Measurements from ENCODE around the gene SYNE3. TPM values are rescaled to one million over a fixed set of nuclear protein-coding genes. Genes with fewer than 3 reads are reported as not detected.

SYNE3 gene
- total and polyA plus RNA-seq, 2 donors (not counting 1 experiment from before 2014, with no cell fraction given) = 17.8 to 76.1 TPM

- H3K4me2 ChIP-seq (replicated peaks; ENCODE audit: low read depth, low read length, poor library complexity, severe bottlenecking) = peak overlapping the region; percentile 66
- Mint-ChIP-seq H3K4me1 (peaks cover 83% of the 10 kb centered on the region), H3K27me3 (no peaks in the 10 kb centered on the region), H3K4me3 (peak overlapping the region; percentile 40), H3K27ac (peak overlapping the region; percentile 69), H3K9me3 (ENCODE audit: insufficient read depth) (no peaks in the 10 kb centered on the region)
- DNase-seq (peak; percentile 78), ATAC-seq (ENCODE audit: low read depth) (peak; percentile 88)
- ChIA-PET CTCF (interaction anchor here (0.9 to 2.0 kb wide), 9 partner anchors 10 to 45 kb away, joined by 3 to 15 read pairs (median 5); no protein-coding TSS in a partner anchor), POLR2A (interaction anchor here (0.7 to 1.6 kb wide), 3 partner anchors 9 to 160 kb away, joined by 3 to 7 read pairs (median 6); no protein-coding TSS in a partner anchor)
- peak overlapping the region in 1 of 5 experiments; percentile 24 for H3K4me3 ChIP-seq (ENCODE audit: control extremely low read depth in 1 of 5, extremely low read depth in 1 of 5, insufficient read depth in 1 of 5, low read depth in 2 of 5, low read length in 4 of 5)
- H2AFZ ChIP-seq (ENCODE audit: insufficient read depth, low read depth, low read length, poor library complexity, severe bottlenecking) = peak overlapping the region; percentile 5
- H4K20me1 ChIP-seq (ENCODE audit: control insufficient read depth, insufficient read depth, low read length, poor library complexity, severe bottlenecking) = peaks cover 27% of the 10 kb centered on the region
- H3K4me1 ChIP-seq (ENCODE audit: control insufficient read depth in 2 of 2, insufficient read depth in 2 of 2, low read length in 2 of 2) = peaks cover 70 to 84% of the 10 kb centered on the region in 2 donors
- peaks cover 99% of the 10 kb centered on the region for H3K79me2 ChIP-seq (ENCODE audit: control insufficient read depth, insufficient read depth, low read length)
- peaks cover 0 to 2% (median 0%) of the 10 kb centered on the region in 3 donors for H3K9me3 ChIP-seq (ENCODE audit: control extremely low read depth in 1 of 3, control insufficient read depth in 2 of 3, insufficient read depth in 1 of 3, low read length in 2 of 3)
- intact Hi-C loops (cut with micrococcal nuclease) = loop anchor here (1.0 kb wide), 2 partner anchors 8 to 24 kb away; no protein-coding TSS in a partner anchor
- H3K27me3 ChIP-seq (replicated peaks in 1 of 4; ENCODE audit: control extremely low read depth in 1 of 4, control insufficient read depth in 3 of 4, insufficient read depth in 4 of 4, low read length in 3 of 4) = no peaks in the 10 kb centered on the region
- TF ChIP-seq CTCF (IDR thresholded peaks at IDR 0.05) = no peak
- no peak for TF ChIP-seq EZH2 (IDR thresholded peaks at IDR 0.05; ENCODE audit: borderline replicate concordance, insufficient read depth, low read depth, low read length, poor library complexity, severe bottlenecking)
- 36% methylated on average over 5 of the region's 15 CpGs for WGBS (ENCODE audit: insufficient coverage)
- H3K36me3 ChIP-seq (replicated peaks in 1 of 2; ENCODE audit: control extremely low read depth in 1 of 2, control insufficient read depth in 1 of 2, extremely low read depth in 1 of 2, insufficient read depth in 2 of 2, low read length in 1 of 2) = peaks cover 0 to 13% of the 10 kb centered on the region in 2 experiments
- H3K9ac ChIP-seq (ENCODE audit: low read length) = no peak overlapping the region
- peak overlapping the region; percentile 60 to 82 for H3K27ac ChIP-seq (ENCODE audit: low read length in 2 of 2)
Observed at GRCh38 chr14:95486875-95487668, 29.4 kb downstream of the SYNE3 start.

All from B cell (primary cell).